Measurements from ENCODE around the gene PRKAR1B. TPM values are rescaled to one million over a fixed set of nuclear protein-coding genes. Genes with fewer than 3 reads are reported as not detected.

PRKAR1B gene
- total and polyA plus RNA-seq, 8 donors: 16.3 to 43.5 (median 37.6) TPM

- peaks cover 5 to 24% of the 10 kb centered on the region in 2 donors for H3K4me1 ChIP-seq
- ATAC-seq (peak; percentile 84), DNase-seq (peak in 3 of 4 donors; percentile 87 to 90 (median 87))
- H3K4me3 ChIP-seq: no peak overlapping the region
- no peak overlapping the region for H3K27ac ChIP-seq
- TF ChIP-seq CTCF (IDR thresholded peaks at IDR 0.05): no peak
- H3K9me3 ChIP-seq: no peaks in the 10 kb centered on the region
- peaks cover 0 to 32% of the 10 kb centered on the region in 2 donors for H3K36me3 ChIP-seq
- peaks cover 0 to 29% of the 10 kb centered on the region in 2 donors for H3K27me3 ChIP-seq
- intact Hi-C loops (cut with DNase I): no loop called here
These were observed 214.4 kb downstream of the PRKAR1B start for GRCh38 chr7:512541-513311.

GRCh38 chr7:512146-512510 lies 215.0 kb downstream of the PRKAR1B start:
- Histone ChIP-seq H3K27me3 (peaks cover 0 to 23% of the 10 kb centered on the region in 2 donors), H3K4me3 (no peak overlapping the region), H3K36me3 (peaks cover 0 to 32% of the 10 kb centered on the region in 2 donors), H3K4me1 (peaks cover 5 to 24% of the 10 kb centered on the region in 2 donors), H3K27ac (no peak overlapping the region), H3K9me3 (no peaks in the 10 kb centered on the region)
- DNase-seq: peak in 1 of 4 donors; percentile 76
- no peak for TF ChIP-seq CTCF (IDR thresholded peaks at IDR 0.05)
- ATAC-seq: peak; percentile 10
- intact Hi-C loops (cut with DNase I): no loop called here

- peaks cover 5 to 20% of the 10 kb centered on the region in 2 donors for H3K4me1 ChIP-seq
- ATAC-seq: no peak
- peaks cover 0 to 33% of the 10 kb centered on the region in 2 donors for H3K36me3 ChIP-seq
- H3K27ac ChIP-seq: no peak overlapping the region
- H3K27me3 ChIP-seq: peaks cover 0 to 18% of the 10 kb centered on the region in 2 donors
- no peaks in the 10 kb centered on the region for H3K9me3 ChIP-seq
- peak in 1 of 4 donors; percentile 62 for DNase-seq
- TF ChIP-seq CTCF (IDR thresholded peaks at IDR 0.05): no peak
- no peak overlapping the region for H3K4me3 ChIP-seq
- intact Hi-C loops (cut with DNase I): no loop called here
These were observed 215.5 kb downstream of the PRKAR1B start for GRCh38 chr7:511476-512145.

- ATAC-seq (no peak), DNase-seq (peak in 1 of 4 donors; percentile 72)
These were observed 216.2 kb downstream of the PRKAR1B start for GRCh38 chr7:510782-511281.

More at GRCh38 chr7:510782-511281, 216.2 kb downstream of the PRKAR1B start:
- Histone ChIP-seq H3K36me3 (peaks cover 0 to 37% of the 10 kb centered on the region in 2 donors), H3K27ac (no peak overlapping the region), H3K4me3 (no peak overlapping the region), H3K4me1 (peaks cover 5 to 14% of the 10 kb centered on the region in 2 donors), H3K27me3 (peaks cover 0 to 12% of the 10 kb centered on the region in 2 donors), H3K9me3 (no peaks in the 10 kb centered on the region)
- TF ChIP-seq CTCF (IDR thresholded peaks at IDR 0.05): no peak
- intact Hi-C loops (cut with DNase I): no loop called here
